Measurements from ENCODE around the gene TADA2B.

DNA sequence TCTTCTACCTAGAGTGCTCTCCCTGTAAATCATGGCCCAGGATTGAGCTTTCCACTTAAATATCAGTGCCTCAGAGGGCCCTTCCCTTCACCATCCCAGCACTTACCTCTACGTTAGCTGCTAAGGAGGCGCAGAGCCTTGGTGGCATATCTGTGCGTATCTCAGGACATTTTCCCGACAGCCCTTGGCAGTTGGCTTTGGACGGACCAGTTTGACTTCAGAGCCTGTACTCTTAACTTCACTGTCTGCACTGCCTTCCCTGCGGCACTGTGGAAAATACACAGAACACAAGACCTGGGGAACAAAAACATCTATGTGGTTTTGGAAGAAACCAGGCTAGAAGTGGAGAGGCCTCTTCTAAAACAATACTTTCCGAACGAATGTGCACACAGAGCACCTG is 2.4 kb downstream of the TADA2B start:
- TF ChIP-seq, protein P1, sequence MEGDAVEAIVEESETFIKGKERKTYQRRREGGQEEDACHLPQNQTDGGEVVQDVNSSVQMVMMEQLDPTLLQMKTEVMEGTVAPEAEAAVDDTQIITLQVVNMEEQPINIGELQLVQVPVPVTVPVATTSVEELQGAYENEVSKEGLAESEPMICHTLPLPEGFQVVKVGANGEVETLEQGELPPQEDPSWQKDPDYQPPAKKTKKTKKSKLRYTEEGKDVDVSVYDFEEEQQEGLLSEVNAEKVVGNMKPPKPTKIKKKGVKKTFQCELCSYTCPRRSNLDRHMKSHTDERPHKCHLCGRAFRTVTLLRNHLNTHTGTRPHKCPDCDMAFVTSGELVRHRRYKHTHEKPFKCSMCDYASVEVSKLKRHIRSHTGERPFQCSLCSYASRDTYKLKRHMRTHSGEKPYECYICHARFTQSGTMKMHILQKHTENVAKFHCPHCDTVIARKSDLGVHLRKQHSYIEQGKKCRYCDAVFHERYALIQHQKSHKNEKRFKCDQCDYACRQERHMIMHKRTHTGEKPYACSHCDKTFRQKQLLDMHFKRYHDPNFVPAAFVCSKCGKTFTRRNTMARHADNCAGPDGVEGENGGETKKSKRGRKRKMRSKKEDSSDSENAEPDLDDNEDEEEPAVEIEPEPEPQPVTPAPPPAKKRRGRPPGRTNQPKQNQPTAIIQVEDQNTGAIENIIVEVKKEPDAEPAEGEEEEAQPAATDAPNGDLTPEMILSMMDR (IDR thresholded peaks at IDR 0.05 in 2 of 3, conservative IDR thresholded peaks at IDR 0.05 in 1 of 3; ENCODE audit: control insufficient read depth in 2 of 3, extremely low read depth in 1 of 3, insufficient read depth in 1 of 3, low read depth in 3 of 3, low read length in 3 of 3): no peak
- TF ChIP-seq HCFC1 (IDR thresholded peaks at IDR 0.05; ENCODE audit: low read length) (no peak), ZNF622 (IDR thresholded peaks at IDR 0.05) (no peak), EP300 (IDR thresholded peaks at IDR 0.05; ENCODE audit: borderline replicate concordance in 1 of 2, control insufficient read depth in 1 of 2, low read depth in 2 of 2, low read length in 2 of 2) (no peak), BCL3 (IDR thresholded peaks at IDR 0.05; ENCODE audit: borderline replicate concordance, insufficient read depth, low read depth, low read length, poor library complexity, severe bottlenecking) (no peak), RCOR1 (conservative IDR thresholded peaks at IDR 0.05; ENCODE audit: low read depth, low read length) (no peak), ZNF207 (IDR thresholded peaks at IDR 0.05; ENCODE audit: borderline replicate concordance) (no peak), SMC3 (IDR thresholded peaks at IDR 0.05; ENCODE audit: borderline replicate concordance, low read length) (no peak), RFX5 (IDR thresholded peaks at IDR 0.05; ENCODE audit: low read depth, low read length) (no peak), CHD2 (IDR thresholded peaks at IDR 0.05; ENCODE audit: borderline replicate concordance, low read depth, low read length) (no peak), HDGF (IDR thresholded peaks at IDR 0.05) (no peak), CEBPZ (IDR thresholded peaks at IDR 0.05; ENCODE audit: low read depth, low read length) (no peak)

Data from GM12878 (cell line).